ENCODE results near the gene SEMA3E. TPM values are rescaled to one million over a fixed set of nuclear protein-coding genes. Genes with fewer than 3 reads are reported as not detected.

Gene SEMA3E
- total and polyA plus RNA-seq, 2 experiments from 2014 or later: 7.0 to 14.0 TPM

DNA sequence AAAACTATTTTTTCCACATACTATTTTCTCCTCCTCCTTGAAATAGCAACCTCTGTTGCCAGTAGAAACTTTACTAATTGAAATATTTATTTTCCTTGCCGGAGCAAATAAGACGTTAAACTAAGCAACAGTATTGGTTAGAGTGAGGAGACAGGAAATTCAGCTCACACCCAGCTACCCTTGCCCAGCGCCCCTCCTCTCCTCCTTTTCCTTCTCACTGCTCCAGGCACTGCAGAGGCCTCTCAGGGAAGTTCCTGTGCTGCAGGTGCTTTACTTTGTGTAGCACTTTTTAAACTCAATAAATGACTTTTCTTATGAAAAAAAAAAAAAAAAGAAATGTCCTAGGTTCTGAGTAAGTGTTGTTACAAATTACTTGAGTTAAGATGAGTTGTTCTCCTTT lies 134.0 kb downstream of the SEMA3E start:
- Histone ChIP-seq H4K20me1 (ENCODE audit: insufficient read depth, poor library complexity, severe bottlenecking) (no peaks in the 10 kb centered on the region), H3K4me2 (no peak overlapping the region)

DNA sequence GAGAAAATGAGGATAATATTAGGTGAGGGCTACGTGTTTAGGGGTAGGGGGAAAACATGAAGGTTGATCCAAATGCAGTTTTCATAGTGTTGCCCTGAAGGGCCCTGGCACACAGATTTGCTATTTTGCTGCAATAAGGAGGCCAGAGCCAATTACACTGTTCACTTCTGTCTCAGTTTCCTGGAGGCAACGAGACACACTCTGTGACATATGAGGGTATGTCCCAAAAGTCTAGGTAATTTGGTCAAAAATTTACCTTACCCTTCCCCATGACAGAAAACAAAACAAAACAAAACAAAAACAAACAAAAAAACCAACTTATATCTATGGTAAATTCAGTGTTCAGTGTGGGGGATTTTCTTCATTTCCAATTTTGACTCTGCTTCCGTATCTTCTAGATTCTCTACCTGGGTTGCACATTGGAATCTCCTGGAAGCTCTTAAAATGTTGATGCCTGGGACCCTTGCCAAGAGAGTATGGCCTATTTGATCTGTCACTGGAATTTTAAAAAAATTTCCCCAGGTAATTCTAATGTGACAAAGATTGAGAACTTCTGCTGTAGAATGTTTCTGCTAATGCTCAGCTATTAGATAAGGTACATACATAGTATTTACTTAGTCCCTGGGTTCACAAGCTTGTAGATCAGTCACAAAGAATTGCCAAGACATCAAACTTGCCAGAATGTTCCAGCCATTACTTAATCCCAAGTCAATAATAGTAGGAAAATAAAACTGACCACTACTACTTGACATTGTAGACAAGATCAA lies 139.5 kb downstream of the SEMA3E start:
- Histone ChIP-seq H3K27ac (no peak overlapping the region), H3K4me3 (no peak overlapping the region), H3K9me2 (replicated peaks; ENCODE audit: insufficient read depth) (no peaks in the 10 kb centered on the region), H3K4me2 (no peak overlapping the region), H3K9me3 (ENCODE audit: low read depth) (no peaks in the 10 kb centered on the region), H3K36me3 (replicated peaks; ENCODE audit: insufficient read depth, low read depth) (no peaks in the 10 kb centered on the region), H2AFZ (no peak overlapping the region), H3K27me3 (no peaks in the 10 kb centered on the region), H3K79me2 (no peaks in the 10 kb centered on the region), H3K4me1 (ENCODE audit: insufficient read depth) (no peaks in the 10 kb centered on the region), H4K20me1 (ENCODE audit: insufficient read depth, poor library complexity, severe bottlenecking) (no peaks in the 10 kb centered on the region)
- DNase-seq (ENCODE audit: low spot score): no peak
- TF ChIP-seq EZH2phosphoT487 (IDR thresholded peaks at IDR 0.05; ENCODE audit: low read depth, severe bottlenecking, unreplicated experiment) (no peak), EZH2 (IDR thresholded peaks at IDR 0.05; ENCODE audit: borderline replicate concordance) (no peak)
- TF ChIP-seq, protein P1, sequence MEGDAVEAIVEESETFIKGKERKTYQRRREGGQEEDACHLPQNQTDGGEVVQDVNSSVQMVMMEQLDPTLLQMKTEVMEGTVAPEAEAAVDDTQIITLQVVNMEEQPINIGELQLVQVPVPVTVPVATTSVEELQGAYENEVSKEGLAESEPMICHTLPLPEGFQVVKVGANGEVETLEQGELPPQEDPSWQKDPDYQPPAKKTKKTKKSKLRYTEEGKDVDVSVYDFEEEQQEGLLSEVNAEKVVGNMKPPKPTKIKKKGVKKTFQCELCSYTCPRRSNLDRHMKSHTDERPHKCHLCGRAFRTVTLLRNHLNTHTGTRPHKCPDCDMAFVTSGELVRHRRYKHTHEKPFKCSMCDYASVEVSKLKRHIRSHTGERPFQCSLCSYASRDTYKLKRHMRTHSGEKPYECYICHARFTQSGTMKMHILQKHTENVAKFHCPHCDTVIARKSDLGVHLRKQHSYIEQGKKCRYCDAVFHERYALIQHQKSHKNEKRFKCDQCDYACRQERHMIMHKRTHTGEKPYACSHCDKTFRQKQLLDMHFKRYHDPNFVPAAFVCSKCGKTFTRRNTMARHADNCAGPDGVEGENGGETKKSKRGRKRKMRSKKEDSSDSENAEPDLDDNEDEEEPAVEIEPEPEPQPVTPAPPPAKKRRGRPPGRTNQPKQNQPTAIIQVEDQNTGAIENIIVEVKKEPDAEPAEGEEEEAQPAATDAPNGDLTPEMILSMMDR (IDR thresholded peaks at IDR 0.05; ENCODE audit: poor library complexity): no peak
- 82% methylated on average over 3 of the region's 3 CpGs for WGBS (ENCODE audit: low lambda C conversion rate, missing lambda C conversion rate)

More for the DNA sequence above, 134.0 kb downstream of the SEMA3E start:
- H2AFZ ChIP-seq: no peak overlapping the region
- no peak for DNase-seq (ENCODE audit: low spot score)
- H3K36me3 ChIP-seq (replicated peaks; ENCODE audit: insufficient read depth, low read depth): no peaks in the 10 kb centered on the region
- no peaks in the 10 kb centered on the region for H3K9me2 ChIP-seq (replicated peaks; ENCODE audit: insufficient read depth)
- no peak overlapping the region for H3K4me3 ChIP-seq
- no peak overlapping the region for H3K27ac ChIP-seq
- 44% methylated on average over 3 of the region's 3 CpGs for WGBS (ENCODE audit: low lambda C conversion rate, missing lambda C conversion rate)
- no peaks in the 10 kb centered on the region for H3K4me1 ChIP-seq (ENCODE audit: insufficient read depth)
- no peaks in the 10 kb centered on the region for H3K79me2 ChIP-seq
- no peaks in the 10 kb centered on the region for H3K9me3 ChIP-seq (ENCODE audit: low read depth)
- no peak for TF ChIP-seq EZH2 (IDR thresholded peaks at IDR 0.05; ENCODE audit: borderline replicate concordance)
- TF ChIP-seq, protein P1 (IDR thresholded peaks at IDR 0.05; ENCODE audit: poor library complexity): no peak
- no peak for TF ChIP-seq EZH2phosphoT487 (IDR thresholded peaks at IDR 0.05; ENCODE audit: low read depth, severe bottlenecking, unreplicated experiment)
- H3K27me3 ChIP-seq: no peaks in the 10 kb centered on the region

DNA sequence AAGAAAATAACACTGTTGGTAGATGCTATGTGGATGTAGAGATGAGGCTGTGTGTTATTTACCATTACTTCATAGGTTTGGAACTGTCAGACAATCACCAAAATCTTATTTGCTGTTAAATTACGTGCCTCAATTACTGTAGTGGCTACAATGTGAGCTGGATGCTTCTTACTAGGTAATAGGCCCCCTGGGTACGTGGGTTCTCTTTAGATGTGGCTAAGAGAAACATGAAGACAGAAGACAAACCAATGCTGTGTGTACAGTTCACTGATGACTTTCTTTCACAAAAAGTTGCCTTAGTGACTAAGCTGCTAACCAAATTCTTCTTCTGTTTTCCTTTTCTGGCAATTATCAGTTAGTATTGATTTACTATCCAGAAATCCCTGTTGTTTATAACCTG lies 144.6 kb downstream of the SEMA3E start:
- no peaks in the 10 kb centered on the region for H3K9me3 ChIP-seq (ENCODE audit: low read depth)
- H3K27me3 ChIP-seq: no peaks in the 10 kb centered on the region
- H3K4me2 ChIP-seq: no peak overlapping the region
- H3K4me3 ChIP-seq: no peak overlapping the region
- TF ChIP-seq EZH2phosphoT487 (IDR thresholded peaks at IDR 0.05; ENCODE audit: low read depth, severe bottlenecking, unreplicated experiment) (no peak), EZH2 (IDR thresholded peaks at IDR 0.05; ENCODE audit: borderline replicate concordance) (no peak)
- TF ChIP-seq, protein P1 (IDR thresholded peaks at IDR 0.05; ENCODE audit: poor library complexity): no peak
- no peaks in the 10 kb centered on the region for H3K4me1 ChIP-seq (ENCODE audit: insufficient read depth)
- H3K27ac ChIP-seq: no peak overlapping the region
- H2AFZ ChIP-seq: no peak overlapping the region
- no peaks in the 10 kb centered on the region for H4K20me1 ChIP-seq (ENCODE audit: insufficient read depth, poor library complexity, severe bottlenecking)
- no peak for DNase-seq (ENCODE audit: low spot score)
- H3K36me3 ChIP-seq (replicated peaks; ENCODE audit: insufficient read depth, low read depth): no peaks in the 10 kb centered on the region
- 61% methylated on average over 2 of the region's 2 CpGs for WGBS (ENCODE audit: low lambda C conversion rate, missing lambda C conversion rate)
- no peaks in the 10 kb centered on the region for H3K79me2 ChIP-seq
- H3K9me2 ChIP-seq (replicated peaks; ENCODE audit: insufficient read depth): no peaks in the 10 kb centered on the region
